HFFc6 (cell line): ENCODE data around the gene IMMP2L. TPM values are rescaled to one million over a fixed set of nuclear protein-coding genes. Genes with fewer than 3 reads are reported as not detected.

Experiments
- DNase-seq: peaks from one replicate; pipeline ENCODE4 v3.0.0-alpha.2; 2018
- H3K27ac Mint-ChIP-seq: 2 replicates; pipeline ENCODE4 v1.8.0; 2020; ENCODE audit warnings: mild to moderate bottlenecking, mixed read lengths
- H3K27me3 Mint-ChIP-seq: 2 replicates; pipeline ENCODE4 v1.8.0; 2021; ENCODE audit warnings: mild to moderate bottlenecking, moderate library complexity, mixed read lengths; ENCODE audit not compliant: insufficient read depth
- H3K36me3 Mint-ChIP-seq: 2 replicates; pipeline ENCODE4 v1.8.0; 2021; ENCODE audit warnings: low read depth, mixed read lengths
- H3K4me1 Mint-ChIP-seq: 2 replicates; pipeline ENCODE4 v1.8.0; 2020; ENCODE audit warnings: low read depth, mixed read lengths
- H3K4me3 Mint-ChIP-seq: 2 replicates; pipeline ENCODE4 v1.8.0; 2020; ENCODE audit warnings: mild to moderate bottlenecking, moderate library complexity, mixed read lengths
- H3K9me3 Mint-ChIP-seq: 2 replicates; pipeline ENCODE4 v1.8.0; 2020; ENCODE audit warnings: mild to moderate bottlenecking, mixed read lengths
- CTCF ChIP-seq: fragments of 200-600 bp; sonication (generic); IDR thresholded peaks from 2 replicates; pipeline ENCODE4 v1.5.0; 2021; ENCODE audit warnings: antibody characterized with exemption, mild to moderate bottlenecking
- total RNA-seq, 6 experiments: library from RNA; stranded (reverse); fragmentation: NEBNext Ultra II Directional; extraction: Animal tissue kit (Norgen Biotek cat#: 25700); gene quantifications; 2 replicates in 1 of 6; 3 replicates in 5 of 6; pipeline ENCODE4 v1.2.3, GENCODE V29; 2021

IMMP2L gene
- total RNA-seq, 6 experiments from 2014 or later = 7.2 to 13.6 (median 10.1) TPM

- Mint-ChIP-seq H3K27me3 (no peaks in the 10 kb centered on the region; the same call in 1 of the 2 replicates), H3K4me1 (peaks cover 55% of the 10 kb centered on the region), H3K27ac (no peak overlapping the region), H3K36me3 (no peaks in the 10 kb centered on the region), H3K4me3 (no peak overlapping the region), H3K9me3 (no peaks in the 10 kb centered on the region)
- no peak for TF ChIP-seq CTCF
- DNase-seq = no peak
Observed at GRCh38 chr7:111014079-111014478, 548.2 kb downstream of the IMMP2L start.

- Mint-ChIP-seq H3K27ac (peak overlapping the region; percentile 19; the same call in 1 of the 2 replicates), H3K36me3 (no peaks in the 10 kb centered on the region), H3K9me3 (no peaks in the 10 kb centered on the region), H3K4me1 (peaks cover 51% of the 10 kb centered on the region), H3K27me3 (no peaks in the 10 kb centered on the region; the same call in 1 of the 2 replicates), H3K4me3 (peak overlapping the region; percentile 26; the same call in 1 of the 2 replicates)
- no peak for TF ChIP-seq CTCF
- DNase-seq = no peak
Observed at GRCh38 chr7:111012799-111013675, 549.3 kb downstream of the IMMP2L start.

- Mint-ChIP-seq H3K4me1 (peaks cover 44% of the 10 kb centered on the region), H3K27ac (no peak overlapping the region), H3K4me3 (no peak overlapping the region), H3K36me3 (no peaks in the 10 kb centered on the region), H3K9me3 (no peaks in the 10 kb centered on the region), H3K27me3 (no peaks in the 10 kb centered on the region; the same call in 1 of the 2 replicates)
- DNase-seq = peak; percentile 16
- no peak for TF ChIP-seq CTCF
Observed at GRCh38 chr7:111012149-111012548, 550.1 kb downstream of the IMMP2L start.

GRCh38 chr7:111011520-111011919 lies 550.8 kb downstream of the IMMP2L start:
- no peak for DNase-seq
- no peak for TF ChIP-seq CTCF

GRCh38 chr7:111010798-111011197 lies 551.5 kb downstream of the IMMP2L start:
- no peak for TF ChIP-seq CTCF
- no peak for DNase-seq
- Mint-ChIP-seq H3K27ac (no peak overlapping the region), H3K9me3 (no peaks in the 10 kb centered on the region), H3K4me1 (peaks cover 44% of the 10 kb centered on the region), H3K4me3 (no peak overlapping the region), H3K36me3 (no peaks in the 10 kb centered on the region), H3K27me3 (no peaks in the 10 kb centered on the region; the same call in 1 of the 2 replicates)

More at GRCh38 chr7:111011520-111011919, 550.8 kb downstream of the IMMP2L start:
- H3K27me3 Mint-ChIP-seq = no peaks in the 10 kb centered on the region; the same call in 1 of the 2 replicates
- no peak overlapping the region for H3K4me3 Mint-ChIP-seq
- H3K4me1 Mint-ChIP-seq = peaks cover 44% of the 10 kb centered on the region
- no peaks in the 10 kb centered on the region for H3K9me3 Mint-ChIP-seq
- H3K27ac Mint-ChIP-seq = no peak overlapping the region
- no peaks in the 10 kb centered on the region for H3K36me3 Mint-ChIP-seq
